GM21390 (cell line): ENCODE measurements around the gene MALRD1.

Source experiments
- ATAC-seq: cut with Tn5 transposase; IDR thresholded peaks from one replicate; pipeline ENCODE4 v1.9.1; 2021; ENCODE audit not compliant: unreplicated experiment

Gene MALRD1

DNA sequence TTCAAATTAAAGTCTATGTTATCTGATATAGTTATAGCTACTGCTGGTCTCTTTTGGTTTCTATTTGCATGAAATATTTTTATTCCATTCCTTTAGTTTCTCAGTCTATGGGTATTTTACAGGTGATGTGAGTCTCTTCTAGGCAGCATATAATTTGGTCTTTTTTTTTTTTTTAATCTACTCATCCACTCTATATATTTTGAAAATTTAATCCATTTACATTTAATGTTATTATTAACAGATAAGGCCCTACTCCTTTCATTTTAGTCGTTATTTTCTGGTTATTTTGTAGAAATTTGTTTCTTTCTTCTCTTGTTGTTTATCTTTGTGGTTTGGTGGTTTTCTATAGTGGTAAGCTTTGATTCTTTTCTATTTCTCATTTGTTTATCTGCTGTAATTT is 58.8 kb downstream of the MALRD1 start:
- no peak for ATAC-seq

DNA sequence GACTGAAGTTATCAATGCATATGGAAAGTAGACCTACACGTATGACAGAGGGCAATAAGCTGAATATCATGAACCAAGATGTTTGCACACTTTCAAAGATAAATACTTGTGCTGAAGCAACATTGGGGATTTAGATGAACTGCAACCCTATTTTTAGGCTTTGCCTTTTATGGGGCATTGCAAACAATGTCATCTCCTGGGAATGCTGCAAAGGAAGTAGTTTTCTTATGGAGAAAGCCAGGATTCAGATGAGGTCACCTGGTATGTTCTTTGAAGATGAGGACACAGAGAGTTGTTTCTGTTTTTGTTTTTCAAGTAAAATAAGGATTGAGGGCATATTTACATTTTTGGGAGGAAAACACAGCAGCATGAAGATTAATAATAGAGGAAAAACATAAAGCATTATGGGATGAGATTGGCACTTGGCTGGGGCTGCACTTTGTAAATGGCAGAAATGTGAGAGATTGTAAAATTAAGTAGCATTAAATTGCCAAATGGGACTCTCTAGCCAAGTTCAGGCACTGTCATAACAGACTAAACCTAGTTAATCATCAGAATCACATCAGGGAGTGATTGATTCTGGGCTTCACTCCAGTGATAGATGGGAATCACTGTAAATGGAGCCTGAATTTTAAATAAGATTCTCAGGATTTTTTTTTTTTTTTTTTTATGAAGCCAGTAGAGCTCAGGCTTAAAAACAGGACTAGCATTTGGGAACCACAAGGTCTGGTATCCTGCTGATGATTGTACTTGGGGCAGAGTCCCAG is 63.1 kb downstream of the MALRD1 start:
- no peak for ATAC-seq

- no peak for ATAC-seq
These were observed 68.8 kb downstream of the MALRD1 start for GRCh38 chr10:19117438-19117837.

DNA sequence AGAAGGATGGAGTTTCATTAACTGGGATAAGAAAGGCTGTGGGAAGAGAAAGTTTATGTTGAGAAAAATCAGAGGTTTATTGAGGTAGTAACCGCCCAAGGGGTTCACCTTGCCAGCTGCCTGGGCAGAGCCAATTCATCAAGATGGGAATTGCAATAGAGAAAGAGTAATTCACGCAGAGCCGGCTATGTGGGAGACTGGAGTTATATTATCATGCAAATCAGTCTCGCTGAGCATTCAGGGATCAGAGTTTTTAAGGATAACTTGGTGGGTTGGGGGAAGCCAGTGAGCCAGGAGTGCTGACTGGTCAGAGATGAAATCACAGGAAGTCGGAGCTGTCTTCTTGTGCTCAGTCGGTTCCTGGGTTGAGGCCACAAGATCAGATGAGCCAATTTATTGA is 70.6 kb downstream of the MALRD1 start:
- ATAC-seq, result no peak

DNA sequence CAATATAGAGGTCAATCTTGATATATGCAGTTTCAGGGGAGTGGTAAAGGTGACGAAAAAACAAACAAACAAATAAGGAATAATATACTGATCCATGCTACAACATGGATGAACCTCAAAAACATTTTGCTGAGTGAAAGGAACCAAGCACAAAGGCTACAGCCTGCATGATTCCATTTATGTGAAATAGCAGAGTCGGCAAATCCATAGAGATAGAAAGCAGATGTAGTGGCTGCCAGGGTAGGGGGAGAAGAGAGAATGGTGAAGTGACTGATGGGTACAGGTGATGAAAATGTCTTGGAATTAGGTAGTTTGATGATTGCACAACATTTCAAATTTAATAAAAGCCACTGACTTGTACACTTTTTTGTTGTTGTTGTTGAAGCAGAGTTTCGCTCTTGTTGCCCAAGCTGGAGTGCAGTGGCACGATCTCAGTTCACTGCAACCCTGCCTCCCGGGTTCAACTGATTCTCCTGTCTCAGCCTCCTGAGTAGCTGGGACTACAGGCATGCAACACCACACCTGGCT is 71.8 kb downstream of the MALRD1 start:
- ATAC-seq, result no peak

GRCh38 chr10:19133992-19134391 is 85.4 kb downstream of the MALRD1 start:
- no peak for ATAC-seq

DNA sequence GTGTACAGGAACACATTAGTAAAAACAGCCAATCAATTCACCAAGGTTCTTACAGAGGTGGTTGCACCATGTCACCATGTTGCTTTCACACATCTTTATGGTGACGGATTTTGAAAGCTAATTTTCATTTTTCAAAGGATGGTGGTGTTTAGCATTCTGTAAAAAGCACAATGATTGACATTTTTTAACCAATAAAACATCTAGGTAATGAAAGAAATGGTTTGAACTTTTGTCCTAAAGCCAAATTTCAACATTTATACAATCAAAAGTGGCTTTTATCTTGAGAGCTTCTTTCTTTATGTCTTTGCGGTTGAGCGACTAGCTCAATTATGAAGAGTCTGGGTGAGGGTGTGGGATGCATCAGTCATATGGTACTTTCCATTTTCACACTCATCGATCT is 94.4 kb downstream of the MALRD1 start:
- ATAC-seq, result no peak

DNA sequence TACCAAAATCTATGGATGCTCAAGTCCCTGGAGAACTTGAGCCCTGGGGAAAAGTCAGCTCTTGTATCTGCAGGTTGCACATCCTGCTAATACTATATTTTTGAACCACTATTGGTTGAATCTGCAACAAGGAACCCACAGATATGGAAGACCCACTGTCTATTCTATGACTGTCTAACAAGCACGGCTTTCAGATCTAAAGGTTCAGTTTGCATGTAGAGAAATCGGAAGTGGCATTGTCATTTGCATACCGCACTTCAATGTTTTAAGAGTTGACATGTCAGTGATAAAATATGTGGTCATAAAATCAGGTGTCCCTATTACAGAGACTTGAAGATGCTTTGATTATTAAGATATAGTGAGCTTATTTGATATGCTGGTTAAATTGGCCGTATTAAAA is 95.6 kb downstream of the MALRD1 start:
- no peak for ATAC-seq

- no peak for ATAC-seq
These were observed 105.8 kb downstream of the MALRD1 start for GRCh38 chr10:19154375-19154774.

DNA sequence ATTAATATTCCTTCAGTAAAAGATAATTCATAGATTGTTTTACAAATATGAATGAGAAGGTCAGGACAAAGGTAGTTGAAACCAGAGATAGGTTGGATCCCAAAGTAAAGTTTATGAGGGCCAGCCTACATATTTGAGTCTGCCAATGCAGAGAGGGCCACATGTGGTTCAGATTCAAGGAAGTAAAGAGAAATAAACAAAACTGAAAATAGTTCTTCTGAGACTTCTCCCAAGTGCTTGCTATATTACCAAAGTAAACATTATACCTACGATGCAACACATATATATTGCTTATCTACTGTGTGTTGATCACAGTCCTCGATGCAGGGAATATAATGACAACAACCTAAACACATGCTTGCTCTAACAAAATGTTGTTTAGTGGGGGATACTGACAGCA is 109.8 kb downstream of the MALRD1 start:
- no peak for ATAC-seq

DNA sequence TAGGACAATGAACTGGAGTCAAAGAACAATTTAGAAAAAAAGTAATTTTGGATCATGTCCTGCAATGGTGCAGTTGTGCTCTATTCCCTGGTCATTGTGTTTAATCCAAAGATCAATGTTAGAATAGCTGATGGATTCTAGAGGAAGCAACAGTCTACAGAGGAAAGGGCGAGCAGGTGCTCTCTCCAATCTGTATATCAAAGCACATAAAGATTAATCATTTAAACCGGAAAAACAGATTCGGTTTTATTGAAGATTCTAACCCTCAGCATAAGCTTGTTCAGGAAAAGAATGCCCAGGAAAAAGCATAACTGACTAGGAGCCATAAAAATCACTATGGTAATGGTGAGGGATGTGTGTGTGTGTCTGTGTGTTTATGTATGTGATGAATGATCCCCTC is 110.3 kb downstream of the MALRD1 start:
- ATAC-seq, result no peak

DNA sequence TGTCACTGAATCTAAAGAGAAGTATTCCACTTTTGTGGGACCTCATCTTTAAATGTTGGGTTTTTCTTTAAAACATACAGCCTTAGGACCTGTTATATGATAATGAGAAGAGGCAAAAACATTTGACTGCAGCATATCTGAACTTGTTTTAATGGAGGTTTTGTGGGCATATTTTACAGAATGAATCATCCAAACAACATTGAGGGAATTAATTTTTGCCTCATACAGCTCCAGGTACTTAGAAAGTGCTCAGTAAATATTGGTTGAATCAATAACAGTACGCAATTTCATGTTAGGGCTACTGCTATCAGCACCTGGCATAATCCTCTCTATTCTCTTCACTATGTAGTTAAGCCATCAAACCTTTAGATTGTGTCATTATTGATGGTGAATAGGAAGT is 115.9 kb downstream of the MALRD1 start:
- ATAC-seq, result no peak

DNA sequence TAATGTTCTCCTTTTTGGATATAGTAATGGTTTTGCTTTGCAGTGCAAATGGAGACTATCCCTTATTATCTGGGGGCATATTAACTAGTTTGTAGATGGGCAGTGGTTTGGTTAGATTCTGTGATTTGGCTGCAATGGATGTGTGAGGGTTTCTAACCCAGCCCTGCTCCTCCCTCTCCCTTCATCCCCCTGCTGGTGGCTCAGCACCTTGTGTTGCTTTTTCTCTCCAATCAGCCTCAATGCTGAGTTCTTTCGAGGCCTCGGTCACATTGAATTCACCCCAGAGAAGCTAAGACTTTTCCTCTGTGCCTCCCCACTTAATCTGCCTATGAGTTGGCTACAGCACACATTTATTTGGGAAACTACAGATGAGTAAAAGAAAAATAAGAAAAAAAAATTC is 120.0 kb downstream of the MALRD1 start:
- no peak for ATAC-seq

DNA sequence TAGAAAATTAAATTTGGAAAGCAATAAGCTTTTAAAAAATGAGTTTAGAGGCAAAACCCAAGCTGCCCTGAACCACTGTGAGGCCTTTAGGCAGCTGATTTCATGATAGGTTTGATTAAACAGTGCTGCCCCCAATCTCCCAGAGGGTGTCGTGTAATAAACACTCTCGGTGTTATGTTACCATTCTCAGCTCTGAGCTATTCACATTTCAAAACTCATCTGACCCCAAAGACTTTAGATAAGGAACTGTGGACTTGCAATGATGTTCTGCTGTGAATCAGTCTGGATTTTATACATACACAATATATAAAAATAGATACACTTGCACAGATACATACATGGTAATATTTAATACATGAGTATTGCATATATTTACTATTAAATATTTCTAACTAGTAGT is 120.4 kb downstream of the MALRD1 start:
- no peak for ATAC-seq

DNA sequence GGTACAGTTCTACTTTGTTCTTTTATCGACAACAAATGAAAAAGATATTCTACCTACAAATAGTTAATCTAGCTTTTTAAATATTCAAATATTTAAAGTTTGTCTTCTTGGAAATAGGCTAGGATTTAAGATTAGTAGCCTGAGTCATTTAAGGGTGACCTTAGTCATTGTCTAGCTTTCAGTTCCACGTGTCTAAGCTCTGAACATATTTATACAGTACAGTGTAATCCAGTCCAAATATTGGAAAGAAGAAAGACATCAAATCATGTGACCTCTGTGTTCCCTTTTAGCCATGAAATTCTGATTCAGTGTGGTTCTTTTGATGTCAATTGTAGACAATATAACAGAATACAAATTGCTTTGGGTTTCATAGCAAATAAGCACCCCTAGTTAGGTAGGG is 121.1 kb downstream of the MALRD1 start:
- no peak for ATAC-seq

DNA sequence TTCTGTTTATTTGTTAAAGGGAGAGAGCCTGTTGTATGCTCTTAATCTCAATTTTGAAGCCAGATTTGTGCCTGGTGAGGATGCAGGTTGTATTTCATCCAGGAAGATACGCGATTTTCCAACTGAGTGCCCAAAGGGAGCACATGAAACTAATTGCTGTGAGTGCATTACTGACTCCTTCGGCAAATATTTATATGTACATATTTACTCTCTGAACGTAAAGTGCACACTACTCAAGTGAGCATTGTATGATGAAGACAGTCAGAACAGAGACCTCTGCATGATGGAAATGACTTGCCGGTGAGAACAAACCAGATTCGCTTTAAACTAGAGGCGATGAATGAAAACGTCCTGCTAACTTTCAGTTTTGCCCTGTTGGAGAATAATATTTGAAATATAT is 130.1 kb downstream of the MALRD1 start:
- ATAC-seq, result no peak

GRCh38 chr10:19184891-19185290 is 136.3 kb downstream of the MALRD1 start:
- no peak for ATAC-seq

DNA sequence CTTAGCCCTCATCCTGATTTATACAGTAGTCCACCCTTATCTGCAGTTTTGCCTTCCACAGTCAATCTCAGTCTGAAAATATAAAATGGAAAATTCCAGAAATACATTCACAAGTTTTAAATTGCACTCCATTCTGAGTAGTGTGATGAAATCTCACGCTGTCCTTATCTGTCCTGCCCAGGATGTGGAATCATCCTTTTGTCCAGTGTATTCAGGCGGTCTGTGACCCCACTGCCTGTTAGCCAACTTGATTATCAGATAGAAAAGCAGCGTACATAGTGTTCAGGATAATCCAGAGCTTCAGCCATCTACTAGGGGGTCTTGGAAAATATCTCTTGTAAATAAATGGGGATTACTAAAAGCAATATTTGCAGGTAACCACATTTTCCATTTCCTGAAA is 146.3 kb downstream of the MALRD1 start:
- ATAC-seq, result no peak

- ATAC-seq, result no peak
These were observed 147.1 kb downstream of the MALRD1 start for GRCh38 chr10:19195698-19196097.

DNA sequence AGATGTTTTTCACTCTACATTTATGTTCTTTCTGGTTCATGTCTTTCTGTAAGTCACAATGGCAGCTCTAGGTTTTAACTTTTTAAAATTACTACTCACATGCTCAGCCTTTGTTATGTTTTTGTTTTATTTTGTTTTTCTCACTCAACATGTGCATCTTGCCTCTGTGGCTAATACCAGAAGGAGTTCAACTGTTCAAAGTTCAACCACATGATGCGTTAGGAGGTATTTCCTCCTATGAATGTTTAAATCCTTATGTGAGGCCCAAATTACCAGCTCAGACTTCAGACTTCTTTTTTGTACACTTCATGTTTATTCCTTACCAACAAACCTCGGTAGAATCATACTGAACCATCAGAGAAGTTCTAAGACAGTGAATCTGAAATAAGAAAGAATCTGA is 151.6 kb downstream of the MALRD1 start:
- no peak for ATAC-seq

DNA sequence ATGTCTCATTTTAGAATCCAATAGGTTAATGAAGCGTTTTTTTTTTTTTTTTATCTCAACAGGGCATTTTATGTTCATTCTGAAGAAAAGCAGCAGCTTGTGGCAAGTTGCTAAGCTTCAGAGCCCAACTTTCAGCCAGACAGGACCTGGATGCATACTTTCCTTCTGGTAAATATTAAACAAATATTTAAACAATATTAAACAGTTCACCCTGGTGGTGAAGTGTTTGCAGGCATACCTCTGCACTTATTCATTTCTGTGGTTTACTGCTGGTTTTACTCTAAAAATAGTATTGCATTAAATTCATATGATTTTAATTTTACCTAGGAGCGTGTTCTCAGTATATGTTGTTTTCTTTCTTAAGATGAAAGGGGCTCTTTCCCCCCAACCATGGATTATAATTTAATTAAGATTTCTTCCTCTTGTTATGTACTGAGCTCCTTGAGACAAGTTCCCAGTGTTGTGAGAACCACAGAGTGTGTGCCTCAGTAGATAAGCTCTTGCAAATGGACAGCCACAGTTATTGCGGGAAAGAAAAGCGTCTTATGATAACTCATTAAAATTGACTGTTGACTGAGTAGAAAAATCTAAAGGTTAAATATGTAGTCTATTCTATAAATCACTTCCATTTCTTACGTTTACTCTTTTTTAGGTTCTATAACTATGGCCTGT is 155.8 kb downstream of the MALRD1 start:
- ATAC-seq, result no peak

DNA sequence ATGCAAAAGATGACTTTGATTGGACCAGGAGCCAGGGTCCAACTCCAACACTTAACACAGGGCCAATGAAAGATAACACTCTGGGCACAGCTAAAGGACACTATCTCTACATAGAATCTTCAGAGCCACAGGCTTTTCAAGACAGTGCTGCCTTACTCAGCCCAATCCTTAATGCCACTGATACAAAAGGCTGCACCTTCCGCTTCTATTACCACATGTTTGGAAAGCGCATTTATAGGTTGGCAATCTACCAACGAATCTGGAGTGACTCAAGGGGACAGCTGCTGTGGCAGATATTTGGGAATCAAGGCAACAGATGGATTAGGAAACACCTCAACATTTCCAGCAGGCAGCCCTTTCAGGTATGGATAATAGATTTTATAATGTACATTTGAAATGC is 160.7 kb downstream of the MALRD1 start:
- no peak for ATAC-seq

DNA sequence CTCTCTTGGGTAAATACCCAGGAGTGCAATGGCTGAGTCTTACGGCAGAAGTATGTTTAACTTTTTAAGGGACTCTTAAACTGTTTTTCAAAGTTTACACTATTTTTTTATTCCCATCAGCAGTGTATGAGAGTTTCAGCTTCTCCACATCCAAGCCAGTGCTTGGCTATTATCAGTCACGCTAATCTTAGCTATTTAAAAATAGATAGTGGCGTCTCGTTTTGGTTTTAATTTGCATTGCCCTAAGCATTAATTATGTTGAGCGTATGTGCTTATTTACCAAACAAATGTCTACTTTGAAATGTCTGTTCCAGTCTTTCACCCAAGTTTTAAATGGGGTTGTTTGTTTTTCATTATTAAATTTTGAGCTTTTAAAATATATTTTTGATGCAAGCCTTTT is 164.0 kb downstream of the MALRD1 start:
- no peak for ATAC-seq
